DMS53 treated with DMSO at 0.1 percent for 48 hours (cell line): ENCODE results near the gene PKNOX2.

Source experiments
- DNase-seq: peaks from one replicate; lab custom pipeline; 2025; ENCODE audit not compliant: unreplicated experiment; lab: John Stamatoyannopoulos, UW

The PKNOX2 gene

DNA sequence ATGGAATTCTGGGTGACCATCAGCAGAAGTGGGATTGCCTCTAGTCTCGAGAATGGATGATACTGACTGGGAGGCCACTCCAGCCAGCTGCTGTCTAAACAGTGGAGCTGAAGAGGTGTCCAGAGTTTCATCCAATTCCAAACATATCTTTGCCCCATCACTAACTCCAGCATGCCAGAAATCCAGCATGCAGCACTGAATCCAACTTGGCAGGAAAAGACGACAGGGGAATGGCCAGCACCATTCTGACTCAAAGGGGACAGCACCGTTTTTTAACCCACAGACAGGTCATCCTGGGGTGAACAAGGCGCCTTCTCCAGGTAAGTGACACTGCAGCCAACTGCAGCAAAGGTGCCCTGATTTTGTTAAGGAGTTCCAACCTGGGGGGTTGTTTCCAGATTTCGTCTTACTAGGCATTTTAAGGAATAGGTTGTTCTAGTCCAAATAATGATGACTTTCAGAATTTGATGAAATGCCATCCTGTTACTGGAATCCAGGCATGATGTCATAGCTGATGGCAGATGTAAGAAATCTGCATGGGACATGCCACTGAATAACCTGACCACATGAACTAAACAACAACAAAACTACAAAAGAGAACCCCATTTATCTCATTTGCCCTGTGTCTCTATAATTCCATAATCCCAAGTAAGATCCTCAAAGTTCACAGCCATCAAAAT, 299.2 kb downstream of the PKNOX2 start:
- no peak for DNase-seq

DNA sequence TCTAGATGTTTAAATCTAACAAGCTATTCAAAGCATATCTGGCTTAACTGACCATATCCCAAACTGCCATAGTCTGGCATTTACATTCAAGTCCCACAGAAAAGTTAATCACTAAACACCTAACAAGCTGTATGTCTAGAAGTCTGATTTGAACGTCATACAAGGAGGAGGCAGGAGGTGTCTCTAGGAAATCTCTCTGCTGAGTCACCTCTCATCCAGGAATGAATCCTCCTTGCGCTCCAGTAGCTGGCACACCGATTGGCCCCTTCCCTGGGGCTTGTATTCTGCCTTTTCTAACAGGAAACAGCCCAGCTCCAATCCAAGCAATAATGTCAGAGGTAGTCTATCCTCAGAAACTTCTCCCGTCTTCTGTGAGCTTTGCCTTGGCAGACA, 299.7 kb downstream of the PKNOX2 start:
- no peak for DNase-seq

- no peak for DNase-seq
These were observed 300.1 kb downstream of the PKNOX2 start for GRCh38 chr11:125464666-125465065.

- DNase-seq = no peak
These were observed 300.7 kb downstream of the PKNOX2 start for GRCh38 chr11:125465255-125465654.

- no peak for DNase-seq
These were observed 301.1 kb downstream of the PKNOX2 start for GRCh38 chr11:125465701-125466100.

GRCh38 chr11:125468025-125468424, 303.5 kb downstream of the PKNOX2 start:
- DNase-seq = no peak

GRCh38 chr11:125468852-125469251, 304.3 kb downstream of the PKNOX2 start:
- DNase-seq = no peak

GRCh38 chr11:125470355-125470754, 305.8 kb downstream of the PKNOX2 start:
- no peak for DNase-seq

GRCh38 chr11:125476721-125477120, 312.2 kb downstream of the PKNOX2 start:
- DNase-seq = no peak

DNA sequence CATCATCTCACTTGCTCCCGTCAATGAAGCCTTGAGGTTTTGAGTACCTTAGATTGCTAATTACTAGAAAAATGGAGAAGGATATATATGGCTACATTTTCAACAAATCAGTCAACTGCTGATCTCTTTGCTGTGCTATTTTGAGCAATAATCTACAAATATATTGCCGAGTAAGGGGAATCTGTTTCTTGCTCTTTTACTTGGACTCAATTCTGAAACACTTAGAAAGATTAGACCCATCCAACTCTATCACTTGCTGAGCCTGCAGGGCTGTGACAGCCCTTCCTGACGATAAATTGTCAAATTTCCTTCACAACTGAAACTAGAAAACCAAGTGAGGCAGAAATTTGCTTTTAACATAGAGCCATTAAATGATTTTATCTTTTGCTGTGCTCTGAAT, 314.6 kb downstream of the PKNOX2 start:
- no peak for DNase-seq

GRCh38 chr11:125481531-125481930, 317.0 kb downstream of the PKNOX2 start:
- no peak for DNase-seq
